Measurements from ENCODE around the gene PRKD1. TPM values are rescaled to one million over a fixed set of nuclear protein-coding genes. Genes with fewer than 3 reads are reported as not detected.

Gene PRKD1
- total and polyA plus RNA-seq, 10 donors, result 1.0 to 8.9 (median 4.5) TPM

DNA sequence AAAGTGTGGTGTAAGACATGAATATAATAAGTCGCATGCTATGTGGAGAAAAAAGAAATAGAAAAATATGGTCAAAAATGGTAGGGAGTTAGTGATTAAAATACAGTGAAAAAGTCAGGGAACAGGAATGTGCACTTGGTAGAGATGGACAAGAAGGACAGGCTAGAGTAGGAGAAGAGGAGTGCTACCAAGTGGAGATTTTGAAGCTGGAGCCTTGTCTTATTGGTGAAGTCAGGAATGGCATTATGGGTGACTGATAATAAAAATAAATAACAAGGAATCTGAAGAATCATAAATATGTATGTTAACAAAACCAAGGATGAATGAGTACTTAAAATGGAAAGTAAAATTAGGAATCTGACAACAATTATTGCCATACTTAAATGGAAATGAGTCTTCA, 204.8 kb downstream of the PRKD1 start:
- intact Hi-C loops (cut with DNase I; ENCODE audit: low total_unique reads), result no loop called here

DNA sequence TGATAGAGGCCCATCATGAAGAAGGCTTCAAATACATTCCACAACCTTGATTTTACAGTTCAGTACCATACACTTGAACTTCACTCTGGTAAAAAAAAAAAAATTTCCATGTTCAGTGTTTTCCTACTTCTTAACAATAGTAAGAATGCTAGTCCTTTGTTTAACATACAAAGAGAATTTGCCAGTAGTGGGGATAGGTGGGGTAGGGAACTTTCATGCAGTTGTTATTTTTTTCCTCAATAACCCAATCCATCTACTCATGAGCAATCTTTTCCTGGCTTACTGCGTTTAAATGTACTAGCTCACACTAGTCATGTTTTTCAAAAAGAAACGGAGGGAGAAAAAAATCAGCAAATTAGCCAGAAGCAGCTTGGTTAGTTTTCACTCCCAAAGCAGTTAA, 206.1 kb downstream of the PRKD1 start:
- H3K36me3 ChIP-seq, result no peaks in the 10 kb centered on the region
- no peaks in the 10 kb centered on the region for H3K9me3 ChIP-seq
- DNase-seq, result no peak
- no peak for TF ChIP-seq POLR2A (IDR thresholded peaks at IDR 0.05)
- TF ChIP-seq, protein P1, sequence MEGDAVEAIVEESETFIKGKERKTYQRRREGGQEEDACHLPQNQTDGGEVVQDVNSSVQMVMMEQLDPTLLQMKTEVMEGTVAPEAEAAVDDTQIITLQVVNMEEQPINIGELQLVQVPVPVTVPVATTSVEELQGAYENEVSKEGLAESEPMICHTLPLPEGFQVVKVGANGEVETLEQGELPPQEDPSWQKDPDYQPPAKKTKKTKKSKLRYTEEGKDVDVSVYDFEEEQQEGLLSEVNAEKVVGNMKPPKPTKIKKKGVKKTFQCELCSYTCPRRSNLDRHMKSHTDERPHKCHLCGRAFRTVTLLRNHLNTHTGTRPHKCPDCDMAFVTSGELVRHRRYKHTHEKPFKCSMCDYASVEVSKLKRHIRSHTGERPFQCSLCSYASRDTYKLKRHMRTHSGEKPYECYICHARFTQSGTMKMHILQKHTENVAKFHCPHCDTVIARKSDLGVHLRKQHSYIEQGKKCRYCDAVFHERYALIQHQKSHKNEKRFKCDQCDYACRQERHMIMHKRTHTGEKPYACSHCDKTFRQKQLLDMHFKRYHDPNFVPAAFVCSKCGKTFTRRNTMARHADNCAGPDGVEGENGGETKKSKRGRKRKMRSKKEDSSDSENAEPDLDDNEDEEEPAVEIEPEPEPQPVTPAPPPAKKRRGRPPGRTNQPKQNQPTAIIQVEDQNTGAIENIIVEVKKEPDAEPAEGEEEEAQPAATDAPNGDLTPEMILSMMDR (IDR thresholded peaks at IDR 0.05 in 8 of 11, conservative IDR thresholded peaks at IDR 0.05 in 3 of 11), result no peak
- no peak for TF ChIP-seq POLR2AphosphoS5 (IDR thresholded peaks at IDR 0.05)
- WGBS, 5 donors, result 78 to 86% (median 84%) methylated on average over 2 of the region's 2 CpGs
- no peak overlapping the region for H3K27ac ChIP-seq
- H3K4me3 ChIP-seq, result no peak overlapping the region
- H3K27me3 ChIP-seq (replicated peaks in 1 of 7), result no peaks in the 10 kb centered on the region
- intact Hi-C loops (cut with DNase I; ENCODE audit: low total_unique reads), result no loop called here
- no peaks in the 10 kb centered on the region for H3K4me1 ChIP-seq

More for the DNA sequence above, 204.8 kb downstream of the PRKD1 start:
- 88 to 100% (median 92%) methylated on average over 1 of the region's 1 CpG for WGBS, 5 donors
- no peaks in the 10 kb centered on the region for H3K4me1 ChIP-seq
- H3K4me3 ChIP-seq, result no peak overlapping the region
- H3K27ac ChIP-seq, result no peak overlapping the region
- TF ChIP-seq POLR2A (IDR thresholded peaks at IDR 0.05) (no peak), POLR2AphosphoS5 (IDR thresholded peaks at IDR 0.05) (no peak)
- TF ChIP-seq, protein P1 (IDR thresholded peaks at IDR 0.05 in 8 of 11, conservative IDR thresholded peaks at IDR 0.05 in 3 of 11), result no peak
- H3K36me3 ChIP-seq, result no peaks in the 10 kb centered on the region
- H3K27me3 ChIP-seq (replicated peaks in 1 of 7), result no peaks in the 10 kb centered on the region
- no peak for DNase-seq
- H3K9me3 ChIP-seq, result no peaks in the 10 kb centered on the region

DNA sequence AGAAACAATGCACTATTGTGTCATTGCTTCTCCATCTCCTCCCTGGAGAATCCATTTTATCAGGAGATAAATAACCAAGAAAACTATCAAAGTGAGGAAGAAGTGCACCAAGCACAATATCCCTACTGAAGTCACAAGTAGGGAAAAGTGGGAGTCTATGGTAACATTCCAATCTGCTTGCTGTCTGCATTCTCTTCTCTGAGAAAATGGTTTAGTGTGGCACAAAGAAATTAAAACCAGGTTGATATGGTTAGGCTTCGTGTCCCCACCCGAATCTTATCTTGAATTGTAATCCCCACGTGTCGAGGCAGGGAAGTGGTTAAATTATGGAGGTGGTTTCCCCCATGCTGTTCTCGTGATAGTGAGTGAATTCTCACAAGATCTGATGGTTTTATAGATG, 209.7 kb downstream of the PRKD1 start:
- Histone ChIP-seq H3K27me3 (replicated peaks in 1 of 7) (no peaks in the 10 kb centered on the region), H3K27ac (no peak overlapping the region), H3K4me1 (no peaks in the 10 kb centered on the region), H3K9me3 (no peaks in the 10 kb centered on the region), H3K36me3 (no peaks in the 10 kb centered on the region), H3K4me3 (no peak overlapping the region)
- 58 to 87% (median 75%) methylated on average over 5 of the region's 5 CpGs for WGBS, 5 donors
- intact Hi-C loops (cut with DNase I; ENCODE audit: low total_unique reads), result no loop called here
- no peak for DNase-seq
- no peak for TF ChIP-seq POLR2A (IDR thresholded peaks at IDR 0.05)
- TF ChIP-seq, protein P1 (IDR thresholded peaks at IDR 0.05 in 8 of 11, conservative IDR thresholded peaks at IDR 0.05 in 3 of 11), result no peak
- no peak for TF ChIP-seq POLR2AphosphoS5 (IDR thresholded peaks at IDR 0.05)

DNA sequence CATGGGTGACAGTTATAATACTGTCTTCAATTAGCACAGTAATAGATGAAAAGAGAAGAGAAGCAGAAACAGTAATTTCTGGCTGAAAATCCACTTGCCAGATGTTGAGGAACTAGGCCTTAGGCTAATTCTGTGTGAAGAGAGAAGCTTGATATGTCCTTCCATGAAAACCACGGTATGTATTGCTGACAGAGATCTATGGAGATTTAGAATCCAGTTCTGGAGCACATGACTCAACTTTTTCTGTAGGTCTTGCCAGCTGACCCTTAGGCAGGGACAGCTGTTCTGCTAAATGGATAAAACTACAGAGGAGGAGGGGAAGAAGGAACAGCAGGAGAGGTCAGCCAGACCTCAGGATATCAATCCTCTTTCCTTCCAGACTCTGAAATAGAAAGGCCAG, 211.5 kb downstream of the PRKD1 start:
- Histone ChIP-seq H3K27ac (no peak overlapping the region), H3K4me3 (no peak overlapping the region), H3K4me1 (no peaks in the 10 kb centered on the region), H3K9me3 (no peaks in the 10 kb centered on the region), H3K36me3 (no peaks in the 10 kb centered on the region), H3K27me3 (replicated peaks in 1 of 7) (no peaks in the 10 kb centered on the region)
- WGBS, 5 donors, result 18 to 48% (median 46%) methylated on average over 1 of the region's 1 CpG
- TF ChIP-seq POLR2A (IDR thresholded peaks at IDR 0.05) (no peak), POLR2AphosphoS5 (IDR thresholded peaks at IDR 0.05) (no peak)
- TF ChIP-seq, protein P1 (IDR thresholded peaks at IDR 0.05 in 8 of 11, conservative IDR thresholded peaks at IDR 0.05 in 3 of 11), result no peak
- DNase-seq, result no peak
- intact Hi-C loops (cut with DNase I; ENCODE audit: low total_unique reads), result no loop called here

Data from spleen (tissue), 11 donors.